PFSK-1 (cell line): ENCODE measurements around the gene LIMK2.

ENCODE experiments used
- FOXP2 ChIP-seq: optimal IDR thresholded peaks from 2 replicates; pipeline ENCODE3; 2011; ENCODE audit warnings: borderline replicate concordance, control low read depth, inconsistent platforms; ENCODE audit not compliant: insufficient read depth; ENCODE audit errors: extremely low read length, extremely low read depth
- POLR2AphosphoS5 ChIP-seq: IDR thresholded peaks from 2 replicates; pipeline ENCODE4 v1.6.1; 2012; ENCODE audit warnings: low read depth, mild to moderate bottlenecking, control low read depth, low read length, moderate library complexity
- REST ChIP-seq, 2 experiments: IDR thresholded peaks; 2 replicates each; pipeline versions ENCODE4 v1.6.1 to v1.8.0; 2011 to 2012; ENCODE audit warnings: low read depth in 2 of 2, low read length in 2 of 2, control low read depth in 1 of 2, inconsistent platforms in 1 of 2, mild to moderate bottlenecking in 1 of 2, moderate library complexity in 1 of 2; ENCODE audit not compliant: insufficient read depth in 1 of 2
- SIN3A ChIP-seq: IDR thresholded peaks from 2 replicates; pipeline ENCODE4 v1.6.1; 2012; ENCODE audit warnings: mild to moderate bottlenecking, low read length, moderate library complexity, borderline replicate concordance; ENCODE audit not compliant: insufficient read depth
- TAF1 ChIP-seq: IDR thresholded peaks from 2 replicates; pipeline ENCODE4 v1.6.1; 2012; ENCODE audit warnings: low read length, control low read depth, borderline replicate concordance; ENCODE audit not compliant: insufficient read depth

DNA sequence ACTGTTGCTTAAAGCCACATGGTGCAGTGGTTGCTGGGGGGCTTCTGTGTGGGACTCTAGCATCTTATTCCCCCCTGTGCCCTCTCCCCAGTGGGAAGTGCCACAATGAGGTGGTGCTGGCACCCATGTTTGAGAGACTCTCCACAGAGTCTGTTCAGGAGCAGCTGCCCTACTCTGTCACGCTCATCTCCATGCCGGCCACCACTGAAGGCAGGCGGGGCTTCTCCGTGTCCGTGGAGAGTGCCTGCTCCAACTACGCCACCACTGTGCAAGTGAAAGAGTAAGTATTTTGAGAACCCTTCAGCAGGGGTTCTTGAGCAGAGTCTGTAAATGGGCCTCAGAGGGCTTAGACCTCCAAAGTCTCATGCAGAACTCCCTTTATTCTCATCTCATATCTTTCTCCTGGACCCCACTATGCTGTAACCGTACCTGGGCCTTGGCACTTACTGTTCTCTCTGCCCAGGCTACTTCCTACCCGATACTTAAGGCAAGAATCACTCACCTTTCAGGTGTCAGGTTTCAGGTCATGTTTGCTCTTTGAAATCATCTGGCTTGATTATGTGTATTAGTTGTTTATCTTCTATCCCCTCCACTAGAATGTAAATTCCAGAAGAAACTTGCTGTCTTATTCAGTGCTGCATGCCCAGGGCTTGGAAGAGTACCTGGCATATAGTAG, 47.8 kb downstream of the LIMK2 start:
- TF ChIP-seq REST (IDR thresholded peaks at IDR 0.05; ENCODE audit: insufficient read depth in 1 of 2, low read depth in 2 of 2, low read length in 2 of 2) (no peak), POLR2AphosphoS5 (no peak), SIN3A (no peak), TAF1 (no peak), FOXP2 (no peak)
